Gastrocnemius medialis (tissue), 4 donors: ENCODE data around the gene IDH2.

ENCODE experiments used
- POLR2A ChIP-seq, 2 donors: fragments of 450-650 bp; IDR thresholded peaks; one replicate each; pipeline ENCODE4 v1.6.1; 2017; ENCODE audit warnings: antibody characterized with exemption in 2 of 2, mild to moderate bottlenecking in 2 of 2, moderate library complexity in 2 of 2
- TF ChIP-seq, protein P1 (sequence below), 5 experiments: fragments of 450-650 bp in 3 of 5; fragments of 200-600 bp in 2 of 5; sonication (generic) in 2 of 5; IDR thresholded peaks in 4 of 5; conservative IDR thresholded peaks in 1 of 5; 1 replicate in 4 of 5; 2 replicates in 1 of 5; pipeline ENCODE4 v1.5.1; 2016 to 2019; ENCODE audit warnings: antibody characterized with exemption in 5 of 5, mild to moderate bottlenecking in 3 of 5, moderate library complexity in 3 of 5

- TF ChIP-seq, protein P1, sequence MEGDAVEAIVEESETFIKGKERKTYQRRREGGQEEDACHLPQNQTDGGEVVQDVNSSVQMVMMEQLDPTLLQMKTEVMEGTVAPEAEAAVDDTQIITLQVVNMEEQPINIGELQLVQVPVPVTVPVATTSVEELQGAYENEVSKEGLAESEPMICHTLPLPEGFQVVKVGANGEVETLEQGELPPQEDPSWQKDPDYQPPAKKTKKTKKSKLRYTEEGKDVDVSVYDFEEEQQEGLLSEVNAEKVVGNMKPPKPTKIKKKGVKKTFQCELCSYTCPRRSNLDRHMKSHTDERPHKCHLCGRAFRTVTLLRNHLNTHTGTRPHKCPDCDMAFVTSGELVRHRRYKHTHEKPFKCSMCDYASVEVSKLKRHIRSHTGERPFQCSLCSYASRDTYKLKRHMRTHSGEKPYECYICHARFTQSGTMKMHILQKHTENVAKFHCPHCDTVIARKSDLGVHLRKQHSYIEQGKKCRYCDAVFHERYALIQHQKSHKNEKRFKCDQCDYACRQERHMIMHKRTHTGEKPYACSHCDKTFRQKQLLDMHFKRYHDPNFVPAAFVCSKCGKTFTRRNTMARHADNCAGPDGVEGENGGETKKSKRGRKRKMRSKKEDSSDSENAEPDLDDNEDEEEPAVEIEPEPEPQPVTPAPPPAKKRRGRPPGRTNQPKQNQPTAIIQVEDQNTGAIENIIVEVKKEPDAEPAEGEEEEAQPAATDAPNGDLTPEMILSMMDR (IDR thresholded peaks at IDR 0.05 in 4 of 5, conservative IDR thresholded peaks at IDR 0.05 in 1 of 5), result no peak
- TF ChIP-seq POLR2A (IDR thresholded peaks at IDR 0.05), result no peak
Measured at GRCh38 chr15:90037961-90038631, 64.2 kb downstream of the IDH2 start.
